ENCODE data around the gene MNAT1.

MNAT1 gene

GRCh38 chr14:60732840-60733483 is 1.6 kb upstream of the MNAT1 start:
- H3K9me3 ChIP-seq: no peaks in the 10 kb centered on the region
- no peaks in the 10 kb centered on the region for H3K4me1 ChIP-seq
- H3K36me3 ChIP-seq: no peaks in the 10 kb centered on the region
- DNase-seq: no peak
- no peak for TF ChIP-seq CTCF (IDR thresholded peaks at IDR 0.05; ENCODE audit: low read depth, low read length)
- 0 out of 2 replicates have a peak, but pooled peaks cover 3% of the 10 kb centered on the region for H3K27me3 ChIP-seq
- no peak overlapping the region for H3K4me3 ChIP-seq (ENCODE audit: low read depth, low read length)

- no peaks in the 10 kb centered on the region for H3K4me1 ChIP-seq
- DNase-seq: no peak
- H3K9me3 ChIP-seq: no peaks in the 10 kb centered on the region
- H3K27me3 ChIP-seq: 0 out of 2 replicates have a peak, but pooled peaks cover 3% of the 10 kb centered on the region
- no peaks in the 10 kb centered on the region for H3K36me3 ChIP-seq
- H3K4me3 ChIP-seq (ENCODE audit: low read depth, low read length): peak overlapping the region; percentile 99
- no peak for TF ChIP-seq CTCF (IDR thresholded peaks at IDR 0.05; ENCODE audit: low read depth, low read length)
Observed at GRCh38 chr14:60735416-60735815, 855 bp downstream of the MNAT1 start.

- peak overlapping the region; percentile 99 for H3K4me3 ChIP-seq (ENCODE audit: low read depth, low read length)
- no peaks in the 10 kb centered on the region for H3K4me1 ChIP-seq
- H3K9me3 ChIP-seq: no peaks in the 10 kb centered on the region
- no peak for DNase-seq
- 0 out of 2 replicates have a peak, but pooled peaks cover 3% of the 10 kb centered on the region for H3K27me3 ChIP-seq
- TF ChIP-seq CTCF (IDR thresholded peaks at IDR 0.05; ENCODE audit: low read depth, low read length): no peak
- H3K36me3 ChIP-seq: no peaks in the 10 kb centered on the region
Observed at GRCh38 chr14:60736494-60736893, 1.9 kb downstream of the MNAT1 start.

- TF ChIP-seq CTCF (IDR thresholded peaks at IDR 0.05; ENCODE audit: low read depth, low read length): no peak
- H3K4me3 ChIP-seq (ENCODE audit: low read depth, low read length): no peak overlapping the region
- DNase-seq: no peak
- no peaks in the 10 kb centered on the region for H3K36me3 ChIP-seq
- no peaks in the 10 kb centered on the region for H3K27me3 ChIP-seq
- no peaks in the 10 kb centered on the region for H3K9me3 ChIP-seq
- no peaks in the 10 kb centered on the region for H3K4me1 ChIP-seq
Observed at GRCh38 chr14:60738843-60739508, 4.4 kb downstream of the MNAT1 start.

GRCh38 chr14:60744566-60744965 is 10.0 kb downstream of the MNAT1 start:
- no peaks in the 10 kb centered on the region for H3K36me3 ChIP-seq
- no peak for TF ChIP-seq CTCF (IDR thresholded peaks at IDR 0.05; ENCODE audit: low read depth, low read length)
- H3K27me3 ChIP-seq: no peaks in the 10 kb centered on the region
- no peak overlapping the region for H3K4me3 ChIP-seq (ENCODE audit: low read depth, low read length)
- DNase-seq: no peak
- H3K4me1 ChIP-seq: no peaks in the 10 kb centered on the region
- H3K9me3 ChIP-seq: no peaks in the 10 kb centered on the region

All from BE2C (cell line).